Measurements from ENCODE around the gene FANCI.
"Not testable (repeated sequence)": the region's sequence is repeated elsewhere in the genome, so short reads cannot be mapped to it uniquely, and the experiment has no call there.

FANCI gene

GRCh38 chr15:89231832-89232231, 11.9 kb upstream of the FANCI start:
- DNase-seq (ENCODE audit: extremely low read depth, insufficient read length) = no peak
- Histone ChIP-seq H3K27me3 (replicated peaks; ENCODE audit: control insufficient read depth, insufficient read depth, low read length) (no peaks in the 10 kb centered on the region), H3K36me3 (ENCODE audit: control insufficient read depth, insufficient read depth, low read length) (no peaks in the 10 kb centered on the region), H3K4me3 (replicated peaks; ENCODE audit: low read depth, low read length) (no peak overlapping the region)
- TF ChIP-seq CTCF (IDR thresholded peaks at IDR 0.05; ENCODE audit: insufficient read depth, low read length, poor library complexity, severe bottlenecking) = no peak

DNA sequence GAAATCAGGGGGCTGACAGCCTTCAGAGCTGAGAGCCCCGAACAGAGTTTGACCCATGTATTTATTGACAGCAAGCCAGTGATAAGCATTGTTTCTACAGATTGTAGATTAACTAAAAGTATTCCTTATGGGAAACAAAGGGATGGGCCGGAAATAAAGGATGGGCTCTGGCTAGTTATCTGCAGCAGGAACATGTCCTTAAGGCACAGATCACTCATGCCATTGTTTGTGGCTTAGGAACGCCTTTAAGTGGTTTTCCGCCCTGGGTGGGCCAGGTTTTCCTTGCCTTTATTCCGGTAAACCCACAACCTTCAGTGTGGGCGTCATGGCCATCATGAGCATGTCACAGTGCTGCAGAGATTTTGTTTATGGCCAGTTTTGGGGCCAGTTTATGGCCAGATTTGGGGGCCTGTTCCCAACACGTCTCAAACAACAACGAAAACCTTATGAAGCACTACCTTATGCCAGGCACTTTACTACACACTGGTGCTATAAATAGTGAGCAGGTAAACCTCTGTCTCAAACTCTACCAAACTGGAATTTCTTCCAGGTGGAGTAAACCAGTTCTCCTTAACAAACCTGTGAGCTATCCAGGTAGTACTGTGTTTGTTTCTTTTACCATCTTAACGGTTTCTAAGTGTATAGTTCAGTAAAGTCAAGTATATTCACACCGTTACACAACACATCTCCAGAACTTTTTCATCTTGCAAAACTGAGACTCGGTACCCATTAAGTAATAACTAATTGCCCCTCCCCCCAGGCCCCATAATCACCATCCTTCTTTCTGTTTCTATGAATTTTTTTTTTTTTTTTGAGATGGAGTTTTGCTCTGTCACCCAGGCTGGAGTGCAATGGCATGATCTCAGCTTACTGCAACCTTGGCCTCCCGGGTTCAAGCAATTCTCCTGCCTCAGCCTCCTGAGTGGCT, 3.6 kb upstream of the FANCI start:
- DNase-seq (ENCODE audit: extremely low read depth, insufficient read length); H3K36me3 ChIP-seq (ENCODE audit: control insufficient read depth, insufficient read depth, low read length); H3K27me3 ChIP-seq (replicated peaks; ENCODE audit: control insufficient read depth, insufficient read depth, low read length); H3K4me3 ChIP-seq (replicated peaks; ENCODE audit: low read depth, low read length): not testable (repeated sequence)

DNA sequence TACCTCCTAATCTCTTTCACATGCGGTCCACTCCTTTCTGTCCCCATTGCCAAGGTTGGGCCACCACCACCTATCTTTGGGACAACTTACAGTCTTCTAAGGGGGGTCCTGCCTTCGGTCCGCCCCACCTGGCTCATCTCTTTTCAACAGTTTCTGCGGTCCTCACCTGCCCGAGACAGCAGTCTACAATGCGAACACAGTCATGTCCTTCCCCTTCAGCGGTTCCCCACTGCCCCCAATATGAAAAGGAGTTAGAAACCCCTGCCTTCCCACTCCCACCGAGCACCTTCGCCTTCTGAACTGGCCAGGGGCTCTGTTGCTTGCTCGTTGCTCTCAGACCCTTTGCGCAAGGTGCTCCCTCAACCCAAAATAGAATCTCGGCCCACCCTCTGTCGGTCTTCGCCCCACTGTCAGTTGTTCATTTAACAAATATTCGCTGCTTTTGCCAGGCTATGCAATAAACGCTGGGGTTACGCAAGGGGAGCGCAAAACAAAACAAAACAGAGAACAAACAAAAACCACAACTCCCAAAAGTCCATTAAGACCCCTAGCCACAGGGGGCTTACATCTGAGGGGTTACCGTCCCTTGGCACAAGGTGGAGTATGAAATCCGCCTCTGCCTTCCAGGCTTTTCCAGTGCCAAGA, 611 bp upstream of the FANCI start:
- TF ChIP-seq CTCF (IDR thresholded peaks at IDR 0.05; ENCODE audit: insufficient read depth, low read length, poor library complexity, severe bottlenecking) = no peak
- no peak for DNase-seq (ENCODE audit: extremely low read depth, insufficient read length)

DNA sequence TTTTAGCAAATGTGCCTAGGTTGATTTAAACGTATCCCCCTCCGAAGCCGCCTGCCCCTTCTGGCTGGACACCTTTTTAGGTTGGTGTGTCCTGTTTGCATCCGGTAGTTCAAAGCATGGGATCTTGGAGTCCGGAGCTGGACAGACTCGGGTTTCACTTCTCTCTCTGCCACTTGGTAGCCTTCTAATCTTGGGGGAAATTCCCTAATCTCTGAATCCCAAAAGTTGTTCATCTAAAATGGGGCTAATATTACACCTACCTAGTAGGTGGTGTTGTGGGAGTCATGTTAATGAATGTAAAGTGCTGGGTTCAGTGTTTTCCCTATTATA, 760 bp downstream of the FANCI start:
- DNase-seq (ENCODE audit: extremely low read depth, insufficient read length) = no peak
- TF ChIP-seq CTCF (IDR thresholded peaks at IDR 0.05; ENCODE audit: insufficient read depth, low read length, poor library complexity, severe bottlenecking) = no peak
- peak overlapping the region; percentile 79 for H3K4me3 ChIP-seq (replicated peaks; ENCODE audit: low read depth, low read length)
- no peaks in the 10 kb centered on the region for H3K36me3 ChIP-seq (ENCODE audit: control insufficient read depth, insufficient read depth, low read length)
- H3K27me3 ChIP-seq (replicated peaks; ENCODE audit: control insufficient read depth, insufficient read depth, low read length) = no peaks in the 10 kb centered on the region

More for the DNA sequence above, 611 bp upstream of the FANCI start:
- Histone ChIP-seq H3K27me3 (replicated peaks; ENCODE audit: control insufficient read depth, insufficient read depth, low read length) (no peaks in the 10 kb centered on the region), H3K36me3 (ENCODE audit: control insufficient read depth, insufficient read depth, low read length) (no peaks in the 10 kb centered on the region), H3K4me3 (replicated peaks; ENCODE audit: low read depth, low read length) (peak overlapping the region; percentile 79)

GRCh38 chr15:89247446-89247845, 3.7 kb downstream of the FANCI start:
- H3K4me3 ChIP-seq (replicated peaks; ENCODE audit: low read depth, low read length) = no peak overlapping the region
- no peak for DNase-seq (ENCODE audit: extremely low read depth, insufficient read length)
- H3K36me3 ChIP-seq (ENCODE audit: control insufficient read depth, insufficient read depth, low read length) = no peaks in the 10 kb centered on the region; the same call in 1 of the 2 replicates
- no peaks in the 10 kb centered on the region for H3K27me3 ChIP-seq (replicated peaks; ENCODE audit: control insufficient read depth, insufficient read depth, low read length)
- no peak for TF ChIP-seq CTCF (IDR thresholded peaks at IDR 0.05; ENCODE audit: insufficient read depth, low read length, poor library complexity, severe bottlenecking)

- H3K27me3 ChIP-seq (replicated peaks; ENCODE audit: control insufficient read depth, insufficient read depth, low read length) = no peaks in the 10 kb centered on the region
- no peaks in the 10 kb centered on the region; the same call in 1 of the 2 replicates for H3K36me3 ChIP-seq (ENCODE audit: control insufficient read depth, insufficient read depth, low read length)
- no peak overlapping the region for H3K4me3 ChIP-seq (replicated peaks; ENCODE audit: low read depth, low read length)
- no peak for DNase-seq (ENCODE audit: extremely low read depth, insufficient read length)
- no peak for TF ChIP-seq CTCF (IDR thresholded peaks at IDR 0.05; ENCODE audit: insufficient read depth, low read length, poor library complexity, severe bottlenecking)
Measured at GRCh38 chr15:89248584-89248983, 4.8 kb downstream of the FANCI start.

GRCh38 chr15:89250142-89250541, 6.4 kb downstream of the FANCI start:
- not testable (repeated sequence) for H3K36me3 ChIP-seq (ENCODE audit: control insufficient read depth, insufficient read depth, low read length); H3K27me3 ChIP-seq (replicated peaks; ENCODE audit: control insufficient read depth, insufficient read depth, low read length); H3K4me3 ChIP-seq (replicated peaks; ENCODE audit: low read depth, low read length); DNase-seq (ENCODE audit: extremely low read depth, insufficient read length)

GRCh38 chr15:89277281-89277680, 33.5 kb downstream of the FANCI start:
- H3K36me3 ChIP-seq (ENCODE audit: control insufficient read depth, insufficient read depth, low read length); H3K4me3 ChIP-seq (replicated peaks; ENCODE audit: low read depth, low read length); DNase-seq (ENCODE audit: extremely low read depth, insufficient read length); H3K27me3 ChIP-seq (replicated peaks; ENCODE audit: control insufficient read depth, insufficient read depth, low read length): not testable (repeated sequence)
